K562 (cell line): ENCODE data around the gene CCSER1. TPM values are rescaled to one million over a fixed set of nuclear protein-coding genes. Genes with fewer than 3 reads are reported as not detected.

Experiments
- ESRRA ChIP-seq: fragments of 450-650 bp; IDR thresholded peaks from 2 replicates; pipeline ENCODE4 v1.6.1; 2014; ENCODE audit warnings: low read depth, mild to moderate bottlenecking, moderate library complexity, borderline replicate concordance
- HMG20B ChIP-seq: fragments of 250-450 bp; sonication (Bioruptor Pico); IDR thresholded peaks from 2 replicates; pipeline ENCODE4 v1.5.0; 2021; ENCODE audit warnings: mild to moderate bottlenecking
- KDM4B ChIP-seq, 2 experiments: fragments of 450-650 bp in 1 of 2; sonication (generic) in 1 of 2; IDR thresholded peaks; 2 replicates each; pipeline ENCODE4 v1.6.1; 2016 to 2017; ENCODE audit warnings: borderline replicate concordance in 2 of 2, antibody characterized with exemption in 1 of 2, low read depth in 1 of 2, mild to moderate bottlenecking in 1 of 2
- MCM2 ChIP-seq: fragments of 450-650 bp; IDR thresholded peaks from 2 replicates; pipeline ENCODE4 v1.6.1; 2017; ENCODE audit warnings: low read depth, mild to moderate bottlenecking
- NR0B1 ChIP-seq: fragments of 450-650 bp; IDR thresholded peaks from one replicate; pipeline ENCODE4 v1.6.1; 2018; ENCODE audit warnings: mild to moderate bottlenecking, moderate library complexity; ENCODE audit not compliant: partially characterized antibody
- OTX1 ChIP-seq: fragments of 450-650 bp; formaldehyde crosslinking; IDR thresholded peaks from 2 replicates; pipeline ENCODE4 v1.4.0; 2022; ENCODE audit warnings: mild to moderate bottlenecking
- RERE ChIP-seq: sonication (generic); formaldehyde crosslinking; IDR thresholded peaks from 2 replicates; pipeline ENCODE4 v1.8.0; 2023; ENCODE audit warnings: missing genetic modification reagents, mild to moderate bottlenecking, borderline replicate concordance
- TAL1 ChIP-seq: fragments of 450-650 bp; IDR thresholded peaks from 2 replicates; pipeline ENCODE4 v1.6.1; 2016; ENCODE audit warnings: mild to moderate bottlenecking
- TRIM24 ChIP-seq, 2 experiments: fragments of 450-650 bp; IDR thresholded peaks; 2 replicates each; pipeline ENCODE4 v1.6.1; 2016
- YBX1 ChIP-seq: fragments of 450-650 bp; IDR thresholded peaks from 2 replicates; pipeline ENCODE4 v1.7.1; 2016; ENCODE audit warnings: mild to moderate bottlenecking
- ZFP1 ChIP-seq: fragments of 450-650 bp; formaldehyde crosslinking; IDR thresholded peaks from 2 replicates; pipeline ENCODE4 v1.4.0; 2020; ENCODE audit warnings: mild to moderate bottlenecking, mixed read lengths
- ZNF277 ChIP-seq: fragments of 250-450 bp; sonication (Bioruptor Pico); IDR thresholded peaks from 2 replicates; pipeline ENCODE4 v1.8.0; 2022; ENCODE audit warnings: inconsistent platforms, mild to moderate bottlenecking, moderate library complexity, borderline replicate concordance
- ZNF280B ChIP-seq: fragments of 250-450 bp; sonication (Bioruptor Pico); IDR thresholded peaks from 2 replicates; pipeline ENCODE4 v1.5.1; 2021; ENCODE audit warnings: mild to moderate bottlenecking
- ZNF561 ChIP-seq: fragments of 450-650 bp; formaldehyde crosslinking; conservative IDR thresholded peaks from 2 replicates; pipeline ENCODE4 v1.4.0; 2020; ENCODE audit warnings: mild to moderate bottlenecking, moderate library complexity
- polyA plus RNA-seq, 8 experiments: library from polyadenylated mRNA; depleted of rRNA in 4 of 8; stranded (reverse) in 5 of 8; unstranded in 3 of 8; fragments of >200 nt; fragmentation: Nextera tagmentation in 2 of 8; fragmentation: Illumina TruSeq in 1 of 8; extraction: Ambion mirVana in 2 of 8; extraction: Trizol in 1 of 8; gene quantifications; 2 replicates each; pipeline versions ENCODE4 v1.2.1 to v1.2.3, GENCODE V29; 2011 to 2014; ENCODE audit warnings: inconsistent platforms in 1 of 8, missing spikeins in 1 of 8
- total RNA-seq, 7 experiments: library from RNA; depleted of rRNA in 6 of 7; stranded (reverse); fragments of >200 nt in 6 of 7; fragmentation: Illumina TruSeq in 2 of 7; extraction: Trizol in 2 of 7; gene quantifications; 2 replicates each; pipeline versions ENCODE4 v1.2.1 to v1.2.3, GENCODE V29; 2011 to 2021; ENCODE audit warnings: low replicate concordance in 1 of 7

The CCSER1 gene
- total and polyA plus RNA-seq, 9 of the 15 experiments (the other 6 are each of a cell fraction or from before 2014, with no cell fraction given) = not detected

GRCh38 chr4:91092398-91092980, 965.3 kb downstream of the CCSER1 start (continued):
- TF ChIP-seq ZNF280B (no peak), ZFP1 (CRISPR knock-in tag) (no peak), ZNF277 (CRISPR knock-in tag) (no peak), YBX1 (no peak), TRIM24 (IDR thresholded peaks at IDR 0.05) (no peak), OTX1 (no peak), NR0B1 (no peak), ESRRA (no peak), HMG20B (no peak), KDM4B (IDR thresholded peaks at IDR 0.05; ENCODE audit: borderline replicate concordance in 2 of 2, low read depth in 1 of 2) (no peak), MCM2 (no peak), RERE (no peak), ZNF561 (CRISPR knock-in tag) (no peak), TAL1 (no peak)
- TF ChIP-seq, all 486 proteins: peak for 0
